Breast epithelium (tissue), 3 donors: ENCODE results near the gene TBC1D3H.
"Not testable (repeated sequence)": the region's sequence is repeated elsewhere in the genome, so short reads cannot be mapped to it uniquely, and the experiment has no call there.

Experiments used
- POLR2A ChIP-seq: fragments of 450-650 bp; IDR thresholded peaks from one replicate; pipeline ENCODE4 v1.6.1; 2016; ENCODE audit warnings: antibody characterized with exemption, mild to moderate bottlenecking, moderate library complexity
- POLR2AphosphoS5 ChIP-seq, 3 donors: sonication (generic); formaldehyde crosslinking; IDR thresholded peaks; one replicate each; pipeline ENCODE4 v1.6.1; 2017; ENCODE audit warnings: antibody characterized with exemption in 3 of 3
- TF ChIP-seq, protein P1 (sequence below), 3 donors: fragments of 450-650 bp; IDR thresholded peaks; one replicate each; pipeline ENCODE4 v1.5.1; 2016 to 2017; ENCODE audit warnings: antibody characterized with exemption in 3 of 3, mild to moderate bottlenecking in 3 of 3, moderate library complexity in 3 of 3

GRCh38 chr17:36362496-36362895 lies 25.7 kb downstream of the TBC1D3H start:
- TF ChIP-seq, protein P1, sequence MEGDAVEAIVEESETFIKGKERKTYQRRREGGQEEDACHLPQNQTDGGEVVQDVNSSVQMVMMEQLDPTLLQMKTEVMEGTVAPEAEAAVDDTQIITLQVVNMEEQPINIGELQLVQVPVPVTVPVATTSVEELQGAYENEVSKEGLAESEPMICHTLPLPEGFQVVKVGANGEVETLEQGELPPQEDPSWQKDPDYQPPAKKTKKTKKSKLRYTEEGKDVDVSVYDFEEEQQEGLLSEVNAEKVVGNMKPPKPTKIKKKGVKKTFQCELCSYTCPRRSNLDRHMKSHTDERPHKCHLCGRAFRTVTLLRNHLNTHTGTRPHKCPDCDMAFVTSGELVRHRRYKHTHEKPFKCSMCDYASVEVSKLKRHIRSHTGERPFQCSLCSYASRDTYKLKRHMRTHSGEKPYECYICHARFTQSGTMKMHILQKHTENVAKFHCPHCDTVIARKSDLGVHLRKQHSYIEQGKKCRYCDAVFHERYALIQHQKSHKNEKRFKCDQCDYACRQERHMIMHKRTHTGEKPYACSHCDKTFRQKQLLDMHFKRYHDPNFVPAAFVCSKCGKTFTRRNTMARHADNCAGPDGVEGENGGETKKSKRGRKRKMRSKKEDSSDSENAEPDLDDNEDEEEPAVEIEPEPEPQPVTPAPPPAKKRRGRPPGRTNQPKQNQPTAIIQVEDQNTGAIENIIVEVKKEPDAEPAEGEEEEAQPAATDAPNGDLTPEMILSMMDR (IDR thresholded peaks at IDR 0.05): not testable (repeated sequence)
- TF ChIP-seq POLR2A; POLR2AphosphoS5 (IDR thresholded peaks at IDR 0.05): not testable (repeated sequence)
